HuH-7.5 (cell line): ENCODE results near the gene CFAP97D2.
"Not testable (repeated sequence)": the region's sequence is repeated elsewhere in the genome, so short reads cannot be mapped to it uniquely, and the experiment has no call there.

Experiments used
- DNase-seq: peaks from one replicate; pipeline ENCODE4 v3.0.0; 2011; ENCODE audit warnings: low spot score

CFAP97D2 gene

DNA sequence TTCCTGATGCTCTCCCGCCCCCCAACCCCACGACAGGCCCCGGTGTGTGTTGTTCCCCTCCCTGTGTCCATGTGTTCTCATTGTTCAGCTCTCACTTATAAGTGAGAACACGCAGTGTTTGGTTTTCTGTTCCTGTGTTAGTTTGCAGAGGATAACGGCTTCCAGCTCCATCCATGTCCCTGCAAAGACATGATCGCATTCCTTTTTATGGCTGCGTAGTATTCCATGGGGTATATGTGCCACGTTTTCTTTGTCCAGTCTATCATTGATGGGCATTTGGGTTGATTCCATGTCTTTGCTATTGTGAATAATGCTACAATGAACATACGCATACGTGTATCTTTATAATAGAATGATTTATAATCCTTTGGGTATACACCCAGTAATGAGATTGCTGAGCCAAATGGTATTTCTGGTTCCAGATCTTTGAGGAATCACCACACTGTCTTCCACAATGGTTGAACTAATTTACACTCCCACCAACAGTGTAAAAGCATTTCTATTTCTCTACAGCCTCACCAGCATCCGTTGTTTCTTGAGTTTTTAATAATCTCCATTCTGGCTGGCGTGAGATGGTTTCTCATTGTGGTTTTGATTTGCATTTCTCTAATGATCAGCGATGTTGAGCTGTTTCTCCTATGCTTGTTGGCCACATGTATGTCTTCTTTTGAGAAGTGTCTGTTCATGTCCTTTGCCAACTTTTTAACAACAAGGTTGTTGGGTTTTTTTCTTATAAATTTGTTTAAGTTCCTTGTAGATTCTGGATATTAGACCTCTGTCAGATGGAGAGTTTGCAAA lies 20.0 kb upstream of the CFAP97D2 start:
- DNase-seq, result not testable (repeated sequence)

DNA sequence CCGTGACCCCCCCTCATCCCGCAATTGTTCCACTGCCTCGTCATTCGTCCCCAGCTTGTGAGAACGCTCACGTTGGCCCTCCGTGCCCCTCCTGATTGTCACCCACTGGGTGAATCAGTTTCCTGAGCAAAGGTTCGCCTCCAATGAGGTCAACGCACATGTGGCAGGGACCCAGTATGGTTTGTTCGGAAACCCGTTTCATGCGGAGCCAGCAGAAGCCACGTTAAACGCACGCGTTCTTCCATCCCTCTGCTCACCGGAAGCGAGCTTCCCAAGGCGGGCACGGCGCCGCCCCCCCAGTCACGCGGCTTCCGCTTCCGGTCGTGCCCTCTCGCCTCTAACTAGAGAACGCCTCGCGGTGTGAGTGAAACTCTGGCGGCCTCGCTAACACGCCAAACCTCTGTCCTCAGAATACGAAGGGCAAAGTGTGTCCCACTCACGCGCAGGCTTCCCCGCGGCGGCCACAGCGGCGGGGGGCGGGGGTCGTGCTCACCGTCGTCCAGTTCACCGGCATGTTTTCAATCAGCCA lies 18.0 kb upstream of the CFAP97D2 start:
- no peak for DNase-seq

DNA sequence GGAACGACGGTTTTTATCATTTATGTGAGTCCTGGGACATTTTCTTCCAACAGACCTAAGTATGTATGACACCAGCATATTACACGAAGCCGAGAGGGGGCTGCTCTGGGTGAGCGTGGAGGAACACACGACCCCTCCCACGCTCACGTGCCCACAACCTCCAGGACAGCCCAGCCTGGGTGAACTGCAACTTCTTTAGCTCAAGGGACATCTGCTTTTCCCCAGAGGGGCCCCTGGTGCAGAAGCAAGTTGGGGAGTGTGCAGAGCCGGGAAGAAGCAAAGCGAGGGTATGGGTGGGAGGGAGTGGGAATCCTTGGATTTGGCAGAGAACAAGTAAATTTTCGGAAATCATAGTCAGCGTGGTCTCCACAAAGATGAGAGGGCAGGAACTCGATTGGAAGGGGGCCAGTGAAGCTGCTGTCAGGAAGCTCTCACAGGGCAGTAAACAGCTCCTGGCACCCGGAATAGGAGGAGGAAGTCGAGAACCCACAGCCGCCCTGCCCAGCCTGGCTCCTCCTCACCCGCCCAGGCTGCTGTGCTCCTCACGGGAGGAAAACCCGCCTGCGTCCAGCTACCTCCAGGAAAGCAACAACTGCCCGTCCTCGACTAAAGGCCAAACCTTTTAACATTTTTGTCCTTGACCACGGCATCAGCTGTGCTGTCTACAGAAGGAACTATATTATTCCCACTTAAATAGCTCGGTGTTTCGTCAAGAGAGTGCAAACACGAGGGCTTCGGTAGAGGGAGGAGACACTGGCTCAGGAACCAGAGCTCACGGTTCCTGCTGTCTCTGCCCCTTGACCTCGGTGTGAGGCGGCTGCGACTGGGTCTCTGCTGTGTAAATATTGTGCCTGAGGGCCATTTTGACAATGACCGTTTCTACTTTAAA lies 17.2 kb upstream of the CFAP97D2 start:
- peak; percentile 38 for DNase-seq

DNA sequence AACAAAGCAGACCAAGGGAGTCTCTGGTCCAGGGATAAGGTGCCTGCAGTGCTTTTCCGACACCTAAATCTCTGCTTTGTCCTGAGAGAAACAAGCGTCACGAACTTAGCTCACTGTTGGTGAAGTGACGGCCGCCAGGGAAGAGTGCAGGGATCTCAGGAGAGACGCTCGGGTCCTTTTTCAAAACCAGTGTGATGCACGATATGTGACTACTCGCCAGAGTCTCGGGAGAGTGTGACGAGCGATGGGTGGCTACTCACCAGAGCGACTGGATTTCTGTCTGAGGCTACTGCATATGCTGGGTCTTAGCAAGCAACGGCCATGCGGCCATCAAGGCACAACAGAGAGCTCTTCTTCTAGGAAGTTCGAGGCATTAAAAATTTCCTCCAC lies 16.5 kb upstream of the CFAP97D2 start:
- DNase-seq, result no peak

DNA sequence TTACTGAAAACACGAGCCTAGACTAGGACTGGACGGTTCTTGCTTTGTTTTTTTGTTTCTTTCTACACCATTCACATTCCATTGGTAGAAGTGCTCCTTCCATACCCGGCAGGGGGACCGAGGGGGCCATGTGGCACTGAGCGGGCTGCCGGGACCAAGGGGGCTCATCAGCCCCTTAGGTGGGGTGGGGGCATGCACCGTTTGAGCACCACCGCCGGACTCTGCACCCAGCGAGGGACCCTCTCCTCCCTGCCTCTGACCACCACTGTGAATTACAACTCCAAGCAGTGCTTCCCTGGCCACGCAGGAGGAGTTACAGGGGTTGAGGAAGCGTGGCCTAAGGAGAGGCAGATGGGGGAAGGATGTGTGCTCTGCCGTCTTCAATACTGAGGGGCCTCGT lies 15.0 kb upstream of the CFAP97D2 start:
- no peak for DNase-seq

DNA sequence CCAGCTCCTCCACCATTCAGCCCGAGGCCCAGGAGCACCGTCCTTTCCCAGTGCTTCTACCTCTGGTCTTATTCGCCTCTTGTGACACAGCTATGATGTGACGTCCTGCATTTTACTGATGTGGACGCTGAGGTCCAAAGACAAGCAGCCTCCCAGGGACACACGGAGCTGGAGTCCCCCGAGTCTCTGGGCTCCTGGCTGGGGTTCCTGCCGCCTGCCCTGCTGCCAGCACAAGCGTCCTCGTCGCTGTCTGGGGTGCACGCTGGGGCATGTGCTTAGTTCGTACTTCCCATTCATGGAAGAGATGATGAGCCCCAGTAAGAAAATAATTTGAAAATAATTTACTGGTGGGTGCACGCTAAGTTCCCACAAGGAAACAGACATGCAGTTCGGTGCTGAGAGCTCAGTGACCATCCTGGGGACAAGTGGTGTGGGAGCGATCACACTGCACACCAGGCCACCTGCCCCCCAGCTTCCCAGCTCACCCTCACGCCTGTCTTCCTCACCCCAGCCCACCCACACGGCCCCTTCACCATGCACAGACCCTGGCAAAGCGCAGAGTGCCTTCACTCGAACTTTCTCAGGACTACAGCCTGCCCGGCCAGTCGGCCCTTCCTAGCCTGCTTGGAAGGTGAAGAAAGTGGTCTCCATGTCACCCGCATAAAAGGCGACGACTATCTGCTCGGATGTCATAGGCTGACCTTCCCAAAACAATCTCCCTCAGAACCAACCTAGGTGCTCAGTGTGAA lies 14.2 kb upstream of the CFAP97D2 start:
- no peak for DNase-seq

DNA sequence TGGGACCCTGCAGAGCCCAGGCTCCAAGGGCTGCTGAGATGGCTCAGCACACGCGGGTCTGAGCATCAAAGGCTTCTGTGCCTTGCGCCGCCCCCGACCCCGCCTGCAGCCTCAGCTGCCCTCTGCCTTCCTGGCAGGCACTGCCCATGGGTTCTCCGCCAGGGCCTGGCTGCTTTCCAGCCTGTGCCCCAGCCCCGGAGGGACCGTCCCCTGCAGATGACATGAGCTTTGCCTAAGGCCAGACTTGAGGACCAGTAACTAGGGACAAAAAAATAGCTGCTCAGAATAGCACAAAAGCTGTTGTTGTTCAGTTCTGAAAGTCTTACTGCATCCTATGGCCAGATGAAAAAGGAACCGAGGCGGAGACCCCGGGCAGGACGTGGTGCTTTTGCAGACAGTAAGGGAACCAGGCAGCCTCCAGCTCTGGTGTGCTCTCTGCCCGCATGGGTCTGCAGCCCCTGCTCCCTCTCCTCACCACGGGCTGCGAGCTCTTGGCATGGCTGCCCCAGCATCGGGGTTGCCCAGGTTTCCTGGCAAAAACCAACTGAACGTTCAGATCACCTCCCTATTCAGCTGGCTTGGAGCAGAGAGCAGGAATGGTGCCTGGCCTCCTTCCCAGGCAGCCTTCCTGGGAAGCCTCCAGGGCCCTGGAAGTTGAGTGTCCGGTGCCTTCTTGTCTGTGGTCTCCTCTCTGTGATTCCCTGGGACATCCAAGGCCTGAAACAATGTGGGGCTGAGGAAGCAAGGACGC lies 12.5 kb upstream of the CFAP97D2 start:
- no peak for DNase-seq

DNA sequence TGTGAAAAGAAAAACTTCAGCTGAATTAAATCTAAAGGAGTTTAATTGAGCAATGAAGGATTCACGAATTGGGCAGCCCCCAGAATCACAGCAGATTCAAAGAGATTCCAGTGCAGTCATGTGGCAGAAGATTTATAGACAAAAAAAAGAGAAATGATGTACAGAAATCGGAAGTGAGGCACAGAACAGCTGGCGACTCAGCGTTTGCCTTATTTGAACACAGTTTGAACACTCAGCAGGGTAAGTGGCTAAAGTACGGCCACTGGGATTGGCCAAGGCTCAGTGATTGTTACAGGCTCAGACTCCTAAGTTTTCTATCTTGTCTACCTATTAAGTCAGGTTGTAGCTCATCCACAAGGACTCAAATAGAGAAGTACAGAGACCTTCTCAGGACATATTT lies 11.6 kb upstream of the CFAP97D2 start:
- DNase-seq, result no peak

DNA sequence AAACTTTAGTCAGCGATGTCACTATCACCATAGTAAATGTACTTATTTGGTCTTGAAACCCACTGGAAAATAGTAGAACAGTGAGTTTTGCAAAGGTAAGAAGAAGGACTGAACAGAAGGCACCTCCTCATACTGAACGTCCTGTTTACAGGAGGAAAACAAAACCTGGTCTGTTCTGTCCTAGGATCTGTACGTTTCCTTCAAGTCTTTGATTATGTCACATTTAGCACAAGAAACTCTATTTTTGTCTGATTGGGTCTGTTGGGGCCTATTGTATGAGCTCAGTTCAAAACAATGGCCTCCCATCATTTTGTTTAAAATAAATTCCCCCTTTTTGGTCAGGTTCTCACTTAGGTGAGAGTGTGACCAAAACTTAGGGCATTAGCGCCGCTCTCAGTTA lies 11.2 kb upstream of the CFAP97D2 start:
- no peak for DNase-seq

DNA sequence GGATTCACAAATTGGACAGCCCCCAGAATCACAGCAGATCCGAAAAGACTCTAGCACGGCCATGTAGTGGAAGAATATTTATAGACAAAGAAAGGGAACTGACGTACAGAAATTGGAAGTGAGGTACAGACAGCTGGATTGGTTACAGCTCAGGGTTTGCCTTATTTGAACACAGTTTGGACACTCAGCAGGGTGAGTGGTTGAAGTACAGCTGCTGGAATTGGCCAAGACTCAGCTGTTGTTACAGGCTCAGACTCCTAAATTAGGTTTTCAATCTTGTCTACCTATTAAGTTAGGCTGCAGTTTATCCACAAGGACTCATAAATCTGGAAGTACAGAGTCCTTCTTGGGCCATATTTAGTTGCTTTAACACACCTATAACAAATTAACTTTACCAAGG lies 5.8 kb upstream of the CFAP97D2 start:
- no peak for DNase-seq

DNA sequence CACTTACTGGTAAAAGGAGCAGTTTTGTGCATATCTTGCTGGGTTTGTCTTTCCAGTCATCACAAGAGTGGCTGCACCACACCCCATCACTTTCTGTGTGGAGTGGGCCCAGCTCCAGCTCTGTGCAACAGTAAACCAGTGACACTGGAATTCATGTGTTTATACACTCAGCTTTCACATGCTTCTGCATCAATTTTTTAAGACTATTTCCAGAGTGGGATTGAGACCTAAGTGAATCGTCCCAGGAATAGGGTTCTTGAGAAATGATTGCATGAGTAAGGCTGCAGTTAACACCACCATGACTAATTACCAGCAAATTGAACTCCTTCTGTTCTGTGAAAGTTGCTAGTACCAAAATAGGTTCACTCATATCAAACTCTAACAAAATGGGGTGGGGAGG lies 5.3 kb upstream of the CFAP97D2 start:
- DNase-seq, result no peak

DNA sequence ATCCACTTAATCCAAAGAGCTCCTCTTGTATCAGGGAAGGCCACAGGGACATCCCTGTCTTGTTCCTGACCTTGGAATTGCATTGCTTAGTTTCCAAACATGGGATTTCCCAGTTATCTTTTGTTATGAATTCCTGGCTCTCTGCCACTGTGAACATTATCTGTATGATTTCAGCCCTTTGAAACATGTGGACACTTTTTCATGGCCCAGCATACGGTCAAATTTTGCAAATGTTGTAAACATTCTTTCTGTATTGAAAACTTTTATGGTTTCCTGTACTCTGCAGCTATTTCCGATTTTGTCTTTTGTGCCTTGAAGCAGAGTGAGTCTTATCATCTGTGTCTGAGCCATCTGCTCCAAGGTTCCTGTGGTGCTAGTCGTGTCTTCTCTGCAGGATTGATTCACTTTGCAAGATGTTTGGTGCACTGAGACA lies 4.5 kb upstream of the CFAP97D2 start:
- DNase-seq, result no peak

DNA sequence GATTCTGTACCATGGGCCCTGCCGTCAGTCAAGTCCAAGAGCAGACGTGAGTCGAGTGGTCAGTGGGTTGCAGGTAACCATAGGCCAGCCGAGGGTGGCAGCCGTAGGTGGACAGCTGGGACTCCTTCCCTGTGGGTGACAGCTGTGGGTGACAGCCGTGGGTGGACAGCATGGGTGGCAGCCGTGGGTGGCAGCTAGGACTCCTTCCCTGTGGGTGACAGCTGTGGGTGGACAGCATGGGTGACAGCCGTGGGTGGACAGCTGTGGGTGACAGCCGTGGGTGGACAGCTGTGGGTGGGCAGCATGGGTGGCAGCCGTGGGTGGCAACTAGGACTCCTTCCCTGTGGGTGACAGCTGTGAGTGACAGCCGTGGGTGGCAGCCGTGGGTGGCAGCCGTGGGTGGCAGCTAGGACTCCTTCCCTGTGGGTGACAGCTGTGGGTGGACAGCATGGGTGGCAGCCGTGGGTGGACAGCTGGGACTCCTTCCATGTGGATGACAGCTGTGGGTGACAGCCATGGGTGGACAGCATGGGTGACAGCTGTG lies 2.6 kb upstream of the CFAP97D2 start:
- not testable (repeated sequence) for DNase-seq

DNA sequence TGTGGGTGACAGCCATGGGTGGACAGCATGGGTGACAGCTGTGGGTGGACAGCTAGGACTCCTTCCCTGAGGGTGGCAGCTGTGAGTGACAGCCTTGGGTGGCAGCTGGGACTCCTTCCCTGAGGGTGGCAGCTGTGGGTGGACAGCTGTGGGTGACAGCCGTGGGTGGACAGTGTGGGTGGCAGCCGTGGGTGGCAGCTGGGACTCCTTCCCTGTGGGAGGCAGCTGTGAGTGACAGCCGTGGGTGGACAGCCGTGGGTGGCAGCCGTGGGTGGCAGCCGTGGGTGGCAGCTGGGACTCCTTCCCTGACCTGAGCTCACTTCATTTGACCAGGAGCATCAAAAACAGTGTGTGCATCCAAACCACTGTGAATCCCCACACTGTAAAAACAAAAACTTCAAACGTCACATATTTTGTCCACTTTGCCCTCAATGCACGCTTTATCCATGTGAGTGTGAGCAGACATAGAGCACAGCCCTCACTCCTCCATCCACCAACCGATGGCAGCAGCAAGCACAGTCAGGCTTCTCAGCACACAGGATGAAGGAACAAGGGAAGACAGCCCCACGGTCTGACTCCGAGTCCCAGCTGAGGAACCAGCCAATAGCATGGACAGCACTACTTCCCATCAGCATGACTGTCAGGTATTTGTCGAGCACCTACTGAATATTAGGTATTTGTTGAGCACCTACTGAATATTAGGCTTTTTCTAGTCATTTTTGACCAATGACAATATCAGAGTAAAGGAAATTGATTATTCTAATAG lies 1.6 kb upstream of the CFAP97D2 start:
- DNase-seq, result no peak

DNA sequence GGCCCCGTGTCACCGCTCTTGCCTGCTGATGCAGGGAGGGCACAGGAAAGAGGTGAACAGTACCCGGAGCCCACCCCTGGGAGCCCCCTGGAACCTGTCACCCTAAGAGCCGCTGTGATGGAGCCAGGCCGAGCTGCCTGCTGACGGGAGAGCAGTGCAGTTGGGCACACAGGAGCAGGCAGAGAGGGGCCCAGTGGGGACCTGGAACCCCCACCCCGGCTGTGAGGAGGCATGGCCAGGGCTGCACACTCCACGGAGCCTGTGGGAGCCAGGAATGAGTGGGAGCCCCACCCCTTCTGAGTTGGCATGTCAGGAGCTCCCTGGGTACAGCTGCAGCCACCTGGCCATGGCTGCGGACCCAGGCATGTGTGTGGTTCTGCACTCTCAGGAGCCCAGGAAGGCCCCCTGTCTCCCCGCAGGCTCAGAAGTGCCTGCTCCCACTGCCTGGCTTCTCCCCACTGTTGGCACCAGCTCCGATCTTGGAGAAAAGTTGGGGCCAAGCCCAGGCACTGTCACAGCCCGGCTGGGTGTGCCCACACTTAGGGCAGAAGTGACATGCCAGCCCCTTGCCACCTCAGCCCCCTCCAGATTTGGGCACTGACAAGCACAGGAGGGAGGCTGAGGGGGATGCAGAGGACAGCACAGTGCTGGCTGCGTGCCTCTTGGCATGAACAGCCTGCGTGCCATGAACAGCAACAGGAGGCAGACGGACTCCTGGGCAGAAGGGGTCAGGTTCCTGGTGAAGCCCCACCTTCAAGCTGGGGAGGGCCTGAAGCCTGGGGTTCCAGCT lies 6.3 kb downstream of the CFAP97D2 start:
- DNase-seq, result no peak

DNA sequence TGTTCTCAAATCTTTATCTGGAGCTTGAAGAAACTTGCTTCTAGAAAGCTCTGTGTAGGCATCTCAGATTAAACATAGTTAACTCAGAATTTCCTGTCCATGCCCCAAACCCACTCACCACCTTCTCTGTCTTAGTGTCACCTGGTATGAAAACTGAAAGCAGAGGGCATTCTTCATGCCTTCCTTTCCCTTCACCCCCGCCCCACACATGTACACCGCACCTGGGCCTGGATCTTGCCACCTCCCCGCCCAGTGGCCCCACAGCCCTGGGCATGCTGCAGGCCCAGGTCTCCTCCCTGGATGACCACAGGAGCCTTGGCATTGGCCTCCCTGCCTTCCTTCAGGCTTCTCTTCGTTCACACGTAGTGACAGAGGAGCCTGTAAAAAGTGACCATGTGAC lies 15.8 kb downstream of the CFAP97D2 start:
- no peak for DNase-seq

DNA sequence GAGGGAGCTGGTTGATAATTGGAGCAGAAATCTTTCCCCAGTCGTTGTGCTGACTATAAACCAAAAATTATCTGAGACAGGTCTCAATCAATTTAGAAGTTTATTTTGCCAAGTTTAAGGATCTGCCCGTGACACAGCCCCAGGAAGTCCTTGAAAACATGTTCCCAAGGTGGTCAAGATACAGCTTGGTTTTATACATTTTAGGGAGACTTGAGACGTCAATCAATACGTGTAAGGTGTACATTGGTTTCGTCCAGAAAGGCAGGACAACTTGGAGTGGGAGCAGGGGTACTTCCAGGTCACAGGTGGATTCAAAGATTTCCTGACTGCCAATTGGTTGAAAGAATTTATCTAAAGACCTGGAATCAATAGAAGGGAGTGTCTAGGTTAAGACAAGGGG lies 17.6 kb downstream of the CFAP97D2 start:
- DNase-seq, result no peak

DNA sequence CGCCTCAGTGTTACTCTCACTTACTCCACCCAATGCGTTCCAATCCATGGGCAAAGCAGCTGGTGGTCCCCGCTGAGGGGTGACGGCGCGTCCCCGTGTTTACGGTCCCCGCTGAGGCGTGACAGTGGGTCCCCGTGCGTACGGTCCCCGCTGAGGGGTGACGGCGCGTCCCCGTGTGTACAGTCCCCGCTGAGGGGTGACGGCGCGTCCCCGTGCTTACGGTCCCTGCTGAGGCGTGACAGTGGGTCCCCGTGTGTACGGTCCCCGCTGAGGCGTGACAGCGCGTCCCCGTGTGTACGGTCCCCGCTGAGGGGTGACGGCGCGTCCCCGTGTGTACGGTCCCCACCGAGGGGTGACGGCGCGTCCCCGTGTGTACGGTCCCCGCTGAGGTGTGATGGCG lies 19.5 kb downstream of the CFAP97D2 start:
- no peak for DNase-seq

DNA sequence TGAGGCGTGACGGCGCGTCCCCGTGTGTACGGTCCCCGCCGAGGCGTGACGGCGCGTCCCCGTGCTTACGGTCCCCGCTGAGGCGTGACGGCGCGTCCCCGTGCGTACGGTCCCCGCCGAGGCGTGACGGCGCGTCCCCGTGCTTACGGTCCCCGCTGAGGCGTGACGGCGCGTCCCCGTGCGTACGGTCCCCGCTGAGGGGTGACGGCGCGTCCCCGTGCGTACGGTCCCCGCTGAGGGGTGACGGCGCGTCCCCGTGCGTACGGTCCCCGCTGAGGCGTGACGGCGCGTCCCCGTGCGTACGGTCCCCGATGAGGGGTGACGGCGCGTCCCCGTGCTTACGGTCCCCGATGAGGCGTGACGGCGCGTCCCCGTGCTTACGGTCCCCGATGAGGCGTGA lies 20.5 kb downstream of the CFAP97D2 start:
- not testable (repeated sequence) for DNase-seq

DNA sequence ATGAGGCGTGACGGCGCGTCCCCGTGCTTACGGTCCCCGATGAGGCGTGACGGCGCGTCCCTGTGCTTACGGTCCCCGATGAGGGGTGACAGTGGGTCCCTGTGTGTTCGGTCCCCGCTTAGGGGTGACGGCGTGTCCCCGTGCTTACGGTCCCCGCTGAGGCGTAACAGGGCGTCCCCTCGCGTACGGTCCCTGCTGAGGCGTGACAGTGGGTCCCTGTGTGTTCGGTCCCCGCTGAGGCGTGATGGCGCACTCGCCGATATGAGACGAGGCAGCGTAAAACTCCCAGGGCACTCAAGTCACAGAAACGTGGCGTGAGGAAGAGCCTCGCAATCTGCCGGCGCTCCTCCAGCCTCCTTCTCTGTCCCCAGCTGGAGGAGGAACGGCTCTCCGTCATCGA lies 20.9 kb downstream of the CFAP97D2 start:
- no peak for DNase-seq
